HG03520 (cell line): Measurements from ENCODE around the gene GALP.
"Not testable (repeated sequence)": the region's sequence is repeated elsewhere in the genome, so short reads cannot be mapped to it uniquely, and the experiment has no call there.

ENCODE experiments used
- ATAC-seq: cut with Tn5 transposase; IDR thresholded peaks from one replicate; pipeline ENCODE4 v1.9.1; 2021; ENCODE audit warnings: mild to moderate bottlenecking, moderate library complexity; ENCODE audit not compliant: unreplicated experiment

GALP gene

GRCh38 chr19:56147307-56147706 lies 28.5 kb upstream of the GALP start:
- no peak for ATAC-seq

DNA sequence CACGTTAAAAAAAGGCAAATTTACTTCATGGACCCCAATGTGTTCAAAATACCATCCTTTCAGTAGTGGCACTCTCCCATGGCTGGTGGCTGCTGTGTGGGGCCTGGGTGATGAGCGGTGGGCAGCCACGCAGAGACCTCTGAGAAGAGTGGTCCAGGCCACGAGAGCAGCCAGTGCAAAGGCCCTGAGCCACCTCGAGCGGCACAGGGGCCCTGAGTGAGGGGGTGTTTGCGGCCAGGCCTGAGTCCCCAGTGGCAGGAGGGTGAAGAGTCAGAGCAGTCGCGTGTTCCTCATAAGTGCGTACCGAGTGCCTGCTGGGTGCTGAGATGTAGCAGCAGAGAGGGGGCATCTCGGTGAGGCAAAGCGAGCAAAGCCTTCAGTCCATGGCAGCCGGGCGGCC lies 27.7 kb upstream of the GALP start:
- no peak for ATAC-seq

DNA sequence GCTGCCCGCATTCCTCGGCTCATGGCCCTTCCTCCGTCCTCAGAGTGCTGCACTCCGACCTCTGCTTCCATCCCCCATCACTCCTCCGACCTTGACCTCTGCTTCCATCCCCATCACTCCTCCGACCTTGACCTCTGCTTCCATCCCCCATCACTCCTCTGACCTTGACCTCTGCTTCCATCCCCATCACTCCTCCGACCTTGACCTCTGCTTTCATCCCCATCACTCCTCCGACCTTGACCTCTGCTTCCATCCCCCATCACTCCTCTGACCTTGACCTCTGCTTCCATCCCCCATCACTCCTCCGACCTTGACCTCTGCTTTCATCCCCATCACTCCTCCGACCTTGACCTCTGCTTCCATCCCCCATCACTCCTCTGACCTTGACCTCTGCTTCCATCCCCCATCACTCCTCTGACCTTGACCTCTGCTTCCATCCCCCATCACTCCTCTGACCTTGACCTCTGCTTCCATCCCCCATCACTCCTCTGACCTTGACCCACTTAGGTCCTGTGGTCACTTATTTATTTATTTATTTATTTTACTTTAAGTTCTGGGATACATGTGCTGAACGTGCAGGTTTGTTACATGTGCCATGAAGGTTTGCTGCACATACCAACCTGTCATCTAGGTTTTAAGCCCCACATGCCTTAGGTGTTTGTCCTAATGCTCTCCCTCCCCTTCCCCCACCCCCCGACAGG lies 26.7 kb upstream of the GALP start:
- ATAC-seq: not testable (repeated sequence)

GRCh38 chr19:56149656-56150038 lies 26.2 kb upstream of the GALP start:
- ATAC-seq: no peak

- no peak for ATAC-seq
These were observed 25.4 kb upstream of the GALP start for GRCh38 chr19:56150358-56150757.

DNA sequence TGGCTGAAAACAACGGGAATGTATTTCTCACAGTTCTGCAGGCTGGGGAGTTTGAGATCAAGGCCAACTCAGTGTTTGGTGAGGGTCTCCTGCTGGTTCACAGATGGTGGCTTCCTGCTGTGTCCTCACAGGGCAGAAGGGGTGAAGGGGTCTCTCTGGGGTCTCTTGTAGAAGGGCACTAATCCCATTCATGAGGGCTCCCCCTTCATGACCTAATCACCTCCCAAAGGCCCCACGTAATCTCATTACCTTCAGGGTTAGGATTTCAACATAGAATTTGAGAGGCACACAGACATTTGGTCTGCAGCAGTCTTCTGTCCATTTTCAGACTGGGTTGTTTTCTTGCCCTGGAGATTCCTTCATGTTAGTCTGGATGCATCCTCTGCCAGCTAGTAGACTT lies 23.2 kb upstream of the GALP start:
- ATAC-seq: no peak

DNA sequence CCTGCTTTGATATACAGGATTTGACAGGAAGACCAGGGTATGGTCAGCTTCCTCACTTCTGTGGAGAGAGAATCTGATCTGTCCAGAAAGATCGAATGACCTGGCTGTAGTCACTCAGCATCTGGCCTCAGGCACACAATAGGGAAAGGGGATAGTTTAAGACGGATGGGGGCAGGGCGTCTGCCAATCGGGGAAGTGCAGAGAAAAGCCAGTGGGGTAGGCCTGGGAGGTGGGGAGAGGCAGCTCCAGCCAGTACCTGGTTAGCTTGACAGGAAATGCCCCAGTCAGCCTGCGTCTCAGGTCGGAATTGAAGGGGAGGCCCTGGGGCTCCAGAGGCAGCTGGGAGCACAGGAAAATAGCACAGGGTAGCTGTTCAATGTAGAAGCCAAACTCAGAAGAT lies 22.3 kb upstream of the GALP start:
- no peak for ATAC-seq

DNA sequence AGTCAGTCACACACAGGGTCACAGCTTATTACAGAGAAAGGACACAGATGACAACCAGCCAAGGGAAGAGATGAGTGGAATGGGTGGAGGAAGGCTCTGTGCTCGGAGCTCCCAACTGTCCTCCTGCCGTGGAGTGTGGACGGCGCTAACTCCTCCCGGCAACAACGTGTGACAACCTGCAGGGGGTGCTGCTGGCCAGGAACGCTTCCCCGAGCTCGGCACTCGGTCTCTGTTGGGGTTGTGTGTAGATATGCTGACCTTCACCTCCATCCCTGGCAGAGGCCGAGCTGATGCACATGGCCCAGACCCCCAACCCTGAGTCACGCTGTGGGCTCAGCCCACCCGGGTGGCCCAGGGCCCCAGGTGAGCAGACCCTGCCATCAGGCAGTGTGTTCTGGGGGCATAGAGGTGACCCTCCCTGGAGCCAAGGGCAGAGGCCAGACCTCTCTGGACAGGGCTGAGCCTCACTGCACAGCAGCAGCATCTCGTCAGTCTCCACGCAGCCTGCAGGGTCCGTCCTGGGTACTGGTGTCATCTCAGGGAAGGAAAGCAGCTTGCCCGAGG lies 20.6 kb upstream of the GALP start:
- ATAC-seq: no peak

GRCh38 chr19:56156768-56157167 lies 19.0 kb upstream of the GALP start:
- ATAC-seq: no peak

DNA sequence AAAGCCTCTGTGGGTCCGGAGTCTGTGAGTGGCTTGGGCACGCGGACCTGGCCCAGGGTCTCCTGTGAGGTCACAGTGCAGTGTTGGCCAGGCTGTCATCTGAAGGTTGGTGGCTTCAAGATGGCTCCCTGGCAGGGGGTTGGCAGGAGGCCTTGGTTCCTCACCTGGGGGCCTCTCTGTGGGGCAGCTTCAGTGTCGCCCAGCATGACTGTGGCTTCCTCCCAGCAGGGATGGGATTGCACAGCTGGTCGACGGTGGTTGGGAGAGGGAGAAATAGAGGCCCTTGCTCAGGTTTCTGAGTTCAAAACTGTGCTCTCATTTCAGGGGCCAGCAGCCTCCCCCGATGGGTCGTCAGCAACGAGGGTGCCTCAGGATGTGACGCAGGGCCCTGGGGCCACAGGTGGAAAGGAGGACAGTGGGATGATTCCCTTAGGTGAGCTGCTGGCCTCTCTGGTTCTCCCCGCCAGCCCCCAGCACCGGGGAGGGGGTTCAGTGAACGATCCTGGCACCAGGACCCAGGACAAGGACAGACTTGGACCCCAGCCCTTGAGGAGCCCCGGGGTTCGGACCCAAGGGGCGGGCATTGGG lies 17.5 kb upstream of the GALP start:
- ATAC-seq: no peak

DNA sequence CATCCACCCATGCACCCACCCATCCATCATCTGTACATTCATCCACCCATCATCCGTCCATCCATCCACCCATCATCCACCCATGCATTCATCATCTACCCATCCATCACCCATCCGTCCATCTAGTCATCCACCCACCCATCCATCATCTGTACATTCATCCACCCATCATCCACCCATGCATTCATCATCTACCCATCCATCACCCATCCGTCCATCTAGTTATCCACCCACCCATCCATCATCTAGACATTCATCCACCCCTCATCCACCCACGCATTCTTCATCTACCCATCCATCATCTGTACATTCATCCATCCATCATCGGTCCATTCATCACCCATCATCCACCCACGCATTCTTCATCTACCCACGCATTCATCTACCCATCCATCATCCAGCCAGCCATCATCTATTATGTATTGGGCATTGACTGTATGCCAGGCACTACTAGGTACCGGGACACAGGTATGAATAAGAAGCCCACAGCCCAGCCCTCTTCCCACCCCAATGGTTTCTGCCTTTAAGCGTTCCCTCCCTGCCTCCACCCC lies 16.7 kb upstream of the GALP start:
- ATAC-seq: no peak

- no peak for ATAC-seq
These were observed 16.1 kb upstream of the GALP start for GRCh38 chr19:56159622-56160271.

GRCh38 chr19:56161534-56161933 lies 14.3 kb upstream of the GALP start:
- no peak for ATAC-seq

GRCh38 chr19:56162258-56162657 lies 13.6 kb upstream of the GALP start:
- ATAC-seq: no peak

DNA sequence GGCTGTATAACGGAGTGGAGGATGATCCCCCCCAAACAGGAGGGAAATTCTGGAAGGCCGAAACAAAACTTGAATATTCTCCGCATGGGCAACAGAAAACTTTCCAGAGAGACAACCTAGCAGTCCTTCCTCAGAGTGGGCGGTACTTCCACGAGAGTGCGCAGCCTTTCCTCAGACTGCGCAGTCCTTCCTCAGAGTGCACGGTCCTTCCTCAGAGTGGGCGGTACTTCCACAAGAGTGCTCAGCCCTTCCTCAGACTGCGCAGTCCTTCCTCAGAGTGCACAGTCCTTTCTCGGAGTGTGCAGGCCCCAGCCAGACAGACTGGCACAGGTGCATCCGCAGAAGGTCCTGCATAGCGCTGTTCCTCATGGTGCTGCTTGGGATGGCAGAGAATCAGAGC lies 12.7 kb upstream of the GALP start:
- no peak for ATAC-seq

GRCh38 chr19:56167064-56167578 lies 8.7 kb upstream of the GALP start:
- no peak for ATAC-seq

DNA sequence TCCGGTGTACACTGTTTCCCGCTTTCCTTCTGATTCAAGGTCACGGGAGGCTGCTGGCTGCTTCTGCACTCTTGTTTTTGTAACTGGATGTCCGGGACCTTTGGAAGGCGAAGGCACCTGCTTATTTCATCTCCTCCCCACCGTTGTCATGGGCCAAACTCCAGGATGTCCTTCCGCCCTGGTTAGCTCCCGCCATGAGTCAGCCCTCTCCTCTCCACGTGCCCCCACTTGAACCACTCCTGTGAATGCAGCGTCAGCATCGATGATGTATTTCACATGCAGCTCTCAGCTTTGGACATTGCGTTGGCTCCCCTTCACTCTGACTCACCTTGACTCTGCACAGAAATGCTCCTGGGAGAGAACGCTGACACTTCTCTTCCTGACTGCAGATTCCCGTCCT lies 5.5 kb upstream of the GALP start:
- ATAC-seq: no peak

DNA sequence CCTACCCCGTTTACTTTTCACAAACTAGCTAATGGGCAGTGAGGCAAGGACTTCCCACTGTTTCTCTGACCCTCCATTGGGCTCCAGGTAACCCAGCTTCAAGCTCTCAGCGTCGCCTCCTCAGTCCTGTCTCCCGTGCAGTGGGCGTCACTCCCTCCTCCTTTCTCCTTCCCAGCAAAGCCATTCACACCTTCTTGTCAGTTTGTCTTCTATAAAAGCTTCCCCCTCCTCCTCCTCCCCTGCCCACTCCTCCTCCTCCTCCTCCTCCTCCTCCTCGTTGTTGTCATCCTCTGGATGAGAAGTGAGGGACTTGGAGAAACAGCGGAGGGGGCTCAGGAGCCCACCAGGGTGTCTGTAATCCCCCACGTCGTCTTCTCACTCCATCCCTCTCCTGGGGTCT lies 1.7 kb upstream of the GALP start:
- no peak for ATAC-seq

- ATAC-seq: no peak
These were observed 1.3 kb upstream of the GALP start for GRCh38 chr19:56174550-56174949.

GRCh38 chr19:56176310-56176709 lies 502 bp downstream of the GALP start:
- ATAC-seq: not testable (repeated sequence)

GRCh38 chr19:56176881-56177280 lies 1.1 kb downstream of the GALP start:
- no peak for ATAC-seq
